ENCODE results near the gene OST4.
"Not testable (repeated sequence)": the region's sequence is repeated elsewhere in the genome, so short reads cannot be mapped to it uniquely, and the experiment has no call there.

Gene OST4

DNA sequence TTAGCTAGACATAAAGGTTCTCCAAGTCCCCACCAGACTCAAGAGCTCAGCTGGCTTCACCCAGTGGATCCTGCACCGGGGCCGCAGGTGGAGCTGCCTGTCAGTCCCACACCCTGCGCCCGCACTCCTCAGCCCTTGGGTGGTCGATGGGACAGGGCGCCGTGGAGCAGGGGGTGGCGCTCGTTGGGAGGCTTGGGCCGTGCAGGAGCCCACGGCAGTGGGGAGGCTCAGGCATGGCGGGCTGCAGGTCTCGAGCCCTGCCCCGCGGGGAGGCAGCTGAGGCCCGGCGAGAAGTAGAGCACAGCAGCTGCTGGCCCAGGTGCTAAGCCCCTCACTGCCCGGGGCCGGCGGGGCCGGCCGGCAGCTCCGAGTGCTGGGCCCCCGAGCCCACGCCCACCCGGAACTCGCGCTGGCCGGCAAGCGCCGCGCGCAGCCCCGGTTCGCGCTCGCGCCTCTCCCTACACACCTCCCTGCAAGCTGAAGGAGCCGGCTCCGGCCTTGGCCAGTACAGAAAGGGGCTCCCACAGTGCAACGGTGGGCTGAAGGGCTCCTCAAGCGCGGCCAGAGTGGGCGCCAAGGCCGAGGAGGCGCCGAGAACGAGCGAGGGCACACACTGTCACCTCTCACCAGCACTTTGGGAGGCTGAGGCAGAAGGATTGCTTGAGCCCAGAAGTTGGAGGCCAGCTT lies 40.1 kb upstream of the OST4 start:
- H3K23ac ChIP-seq (ENCODE audit: low read length); H3K4me2 ChIP-seq (ENCODE audit: low read length): not testable (repeated sequence)

DNA sequence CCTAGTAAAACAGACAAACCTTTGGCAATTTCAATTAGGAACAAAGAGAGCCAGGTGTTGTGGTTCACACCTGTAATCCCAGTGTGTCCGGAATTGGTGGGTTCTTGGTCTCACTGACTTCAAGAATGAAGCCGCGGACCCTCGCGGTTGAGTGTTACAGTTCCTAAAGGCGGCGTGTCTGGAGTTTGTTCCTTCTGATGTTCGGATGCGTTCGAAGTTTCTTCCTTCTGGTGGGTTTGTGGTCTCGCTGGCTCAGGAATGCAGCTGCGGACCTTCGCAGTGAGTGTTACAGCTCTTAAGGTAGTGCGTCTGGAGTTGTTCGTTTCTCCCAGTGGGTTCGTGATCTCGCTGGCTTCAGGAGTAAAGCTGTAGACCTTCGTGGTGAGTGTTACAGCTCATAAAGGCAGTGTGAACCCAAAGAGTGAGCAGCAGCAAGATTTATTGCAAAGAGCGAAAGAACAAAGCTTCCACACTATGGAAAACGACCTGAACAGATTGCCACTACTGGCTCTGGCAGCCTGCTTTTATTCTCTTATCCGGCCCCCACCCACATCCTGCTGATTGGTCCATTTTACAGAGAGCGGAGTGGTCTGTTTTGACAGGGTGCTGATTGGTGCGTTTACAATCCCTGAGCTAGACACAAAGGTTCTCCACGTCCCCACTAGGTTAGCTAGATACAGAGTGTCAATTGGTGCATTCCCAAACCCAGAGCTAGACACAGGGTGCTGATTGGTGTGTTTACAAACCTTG lies 39.3 kb upstream of the OST4 start:
- H2BK5ac ChIP-seq (ENCODE audit: low read length); H3K4me1 ChIP-seq (ENCODE audit: control insufficient read depth, low read depth, low read length); H3K23ac ChIP-seq (ENCODE audit: low read length); H3K27me3 ChIP-seq (ENCODE audit: insufficient read depth, low read length, poor library complexity); H3K27ac ChIP-seq (ENCODE audit: low read depth, low read length); H4K8ac ChIP-seq (ENCODE audit: low read depth, low read length); DNase-seq; H3K4me3 ChIP-seq (ENCODE audit: low read length); H3K36me3 ChIP-seq (ENCODE audit: control insufficient read depth, insufficient read depth, low read length); H3K9ac ChIP-seq (ENCODE audit: low read length); H3K79me2 ChIP-seq (ENCODE audit: control insufficient read depth, insufficient read depth, low read length); H3K4ac ChIP-seq (ENCODE audit: low read depth, low read length); H2BK15ac ChIP-seq (replicated peaks; ENCODE audit: low read depth); H3K18ac ChIP-seq (ENCODE audit: low read length); H2AK5ac ChIP-seq (ENCODE audit: low read length); H3K79me1 ChIP-seq (ENCODE audit: low read length); H3K4me2 ChIP-seq (ENCODE audit: low read length); H2BK120ac ChIP-seq (ENCODE audit: low read depth, low read length); H4K5ac ChIP-seq (ENCODE audit: low read length); H3K56ac ChIP-seq (ENCODE audit: low read length): not testable (repeated sequence)
- WGBS (ENCODE audit: extremely low coverage, insufficient coverage, low lambda C conversion rate), result no CpG with 5 or more reads among the region's 24 CpGs

More for the DNA sequence above, 40.1 kb upstream of the OST4 start:
- H3K4me3 ChIP-seq (ENCODE audit: low read length); H2BK120ac ChIP-seq (ENCODE audit: low read depth, low read length); H3K4ac ChIP-seq (ENCODE audit: low read depth, low read length); H2BK5ac ChIP-seq (ENCODE audit: low read length); H3K18ac ChIP-seq (ENCODE audit: low read length); H2AK5ac ChIP-seq (ENCODE audit: low read length); H3K9ac ChIP-seq (ENCODE audit: low read length); H3K79me1 ChIP-seq (ENCODE audit: low read length); H3K4me1 ChIP-seq (ENCODE audit: control insufficient read depth, low read depth, low read length); DNase-seq; H3K79me2 ChIP-seq (ENCODE audit: control insufficient read depth, insufficient read depth, low read length); H3K27ac ChIP-seq (ENCODE audit: low read depth, low read length); H4K5ac ChIP-seq (ENCODE audit: low read length); H3K56ac ChIP-seq (ENCODE audit: low read length); H2BK15ac ChIP-seq (replicated peaks; ENCODE audit: low read depth); H3K27me3 ChIP-seq (ENCODE audit: insufficient read depth, low read length, poor library complexity); H3K36me3 ChIP-seq (ENCODE audit: control insufficient read depth, insufficient read depth, low read length); H4K8ac ChIP-seq (ENCODE audit: low read depth, low read length): not testable (repeated sequence)
- no CpG with 5 or more reads among the region's 49 CpGs for WGBS (ENCODE audit: extremely low coverage, insufficient coverage, low lambda C conversion rate)

DNA sequence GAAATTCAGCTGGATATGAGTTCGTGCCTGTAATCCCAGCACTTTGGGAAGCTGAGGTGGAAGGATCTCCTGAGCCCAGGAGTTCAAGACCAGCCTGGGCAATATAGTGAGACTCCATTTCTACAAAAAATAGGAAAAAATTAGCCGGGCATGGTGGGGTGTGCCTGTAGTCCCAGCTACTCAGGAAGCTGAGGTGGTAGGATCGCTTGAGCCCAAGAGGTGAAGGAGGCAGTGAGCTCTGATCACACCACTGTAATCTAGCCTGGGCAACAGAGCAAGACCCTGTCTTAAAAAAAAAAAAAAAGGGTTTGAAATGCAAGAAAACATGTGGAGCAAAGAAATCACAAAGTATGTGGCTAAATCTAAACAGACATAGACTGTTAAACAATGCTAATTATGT lies 37.6 kb upstream of the OST4 start:
- Histone ChIP-seq H3K27me3 (ENCODE audit: insufficient read depth, low read length, poor library complexity) (no peaks in the 10 kb centered on the region), H3K23ac (ENCODE audit: low read length) (no peak overlapping the region), H3K79me2 (ENCODE audit: control insufficient read depth, insufficient read depth, low read length) (no peaks in the 10 kb centered on the region), H3K4me1 (ENCODE audit: control insufficient read depth, low read depth, low read length) (no peaks in the 10 kb centered on the region), H2BK15ac (replicated peaks; ENCODE audit: low read depth) (no peak overlapping the region), H3K56ac (ENCODE audit: low read length) (no peak overlapping the region), H4K5ac (ENCODE audit: low read length) (no peak overlapping the region), H4K8ac (ENCODE audit: low read depth, low read length) (no peak overlapping the region), H3K36me3 (ENCODE audit: control insufficient read depth, insufficient read depth, low read length) (no peaks in the 10 kb centered on the region), H3K4ac (ENCODE audit: low read depth, low read length) (no peak overlapping the region), H2BK5ac (ENCODE audit: low read length) (no peak overlapping the region), H3K27ac (ENCODE audit: low read depth, low read length) (no peak overlapping the region), H2BK120ac (ENCODE audit: low read depth, low read length) (no peak overlapping the region), H3K79me1 (ENCODE audit: low read length) (no peaks in the 10 kb centered on the region), H3K4me3 (ENCODE audit: low read length) (no peak overlapping the region), H3K18ac (ENCODE audit: low read length) (no peak overlapping the region), H3K4me2 (ENCODE audit: low read length) (no peak overlapping the region), H2AK5ac (ENCODE audit: low read length) (no peak overlapping the region), H3K9ac (ENCODE audit: low read length) (no peak overlapping the region)
- WGBS (ENCODE audit: extremely low coverage, insufficient coverage, low lambda C conversion rate), result no CpG with 5 or more reads among the region's 3 CpGs
- DNase-seq, result no peak

DNA sequence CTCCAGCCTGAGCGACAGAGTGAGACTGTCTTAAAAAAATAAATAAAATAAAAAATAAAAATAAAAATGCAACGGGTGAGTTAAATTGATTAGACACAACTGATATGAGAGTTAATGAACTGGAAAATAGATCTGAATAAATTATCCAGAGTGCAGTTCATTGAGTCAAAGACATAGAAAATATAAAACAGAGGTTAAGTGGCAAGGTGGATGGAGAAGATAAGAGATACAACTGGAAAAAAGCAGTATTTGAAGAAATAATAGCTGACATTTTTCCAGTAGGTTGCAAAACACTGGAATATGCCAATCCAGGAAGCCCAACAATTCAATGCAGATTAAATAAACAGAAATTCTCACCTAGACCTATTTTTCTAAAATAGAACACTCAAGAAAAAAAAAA lies 36.8 kb upstream of the OST4 start:
- Histone ChIP-seq H2AK5ac (ENCODE audit: low read length) (no peak overlapping the region), H3K27ac (ENCODE audit: low read depth, low read length) (no peak overlapping the region), H2BK120ac (ENCODE audit: low read depth, low read length) (no peak overlapping the region), H4K5ac (ENCODE audit: low read length) (no peak overlapping the region), H3K4me1 (ENCODE audit: control insufficient read depth, low read depth, low read length) (no peaks in the 10 kb centered on the region), H3K23ac (ENCODE audit: low read length) (no peak overlapping the region), H3K4ac (ENCODE audit: low read depth, low read length) (no peak overlapping the region), H2BK15ac (replicated peaks; ENCODE audit: low read depth) (no peak overlapping the region), H3K27me3 (ENCODE audit: insufficient read depth, low read length, poor library complexity) (no peaks in the 10 kb centered on the region), H3K9ac (ENCODE audit: low read length) (no peak overlapping the region), H3K36me3 (ENCODE audit: control insufficient read depth, insufficient read depth, low read length) (no peaks in the 10 kb centered on the region), H3K56ac (ENCODE audit: low read length) (no peak overlapping the region), H2BK5ac (ENCODE audit: low read length) (no peak overlapping the region), H3K18ac (ENCODE audit: low read length) (no peak overlapping the region), H3K79me2 (ENCODE audit: control insufficient read depth, insufficient read depth, low read length) (no peaks in the 10 kb centered on the region), H3K79me1 (ENCODE audit: low read length) (no peaks in the 10 kb centered on the region), H3K4me2 (ENCODE audit: low read length) (no peak overlapping the region), H4K8ac (ENCODE audit: low read depth, low read length) (no peak overlapping the region), H3K4me3 (ENCODE audit: low read length) (no peak overlapping the region)
- WGBS (ENCODE audit: extremely low coverage, insufficient coverage, low lambda C conversion rate), result no CpG with 5 or more reads among the region's 2 CpGs
- no peak for DNase-seq

DNA sequence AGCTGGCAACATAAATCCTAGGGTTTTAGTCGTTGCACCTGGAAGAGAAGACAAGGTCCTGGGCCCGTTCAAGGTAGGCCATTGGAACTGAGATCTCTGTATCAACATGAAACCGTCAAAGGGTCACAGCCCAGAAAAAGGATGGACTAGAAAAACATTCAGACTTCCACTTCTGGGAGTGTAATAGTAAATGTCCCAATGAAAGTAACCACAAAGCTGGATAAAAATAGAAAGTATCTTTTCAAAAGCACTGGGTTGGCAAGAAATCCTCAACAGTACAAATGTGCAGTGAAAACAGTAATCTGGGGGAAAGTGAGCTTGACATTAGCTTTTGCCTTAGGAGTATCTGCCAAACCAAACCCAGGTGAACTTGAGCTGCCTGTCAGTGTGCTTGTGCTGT lies 34.5 kb upstream of the OST4 start:
- Histone ChIP-seq H3K4me1 (ENCODE audit: control insufficient read depth, low read depth, low read length) (no peaks in the 10 kb centered on the region), H3K4me2 (ENCODE audit: low read length) (no peak overlapping the region), H3K4ac (ENCODE audit: low read depth, low read length) (no peak overlapping the region), H2BK5ac (ENCODE audit: low read length) (no peak overlapping the region), H2AK5ac (ENCODE audit: low read length) (no peak overlapping the region), H3K23ac (ENCODE audit: low read length) (no peak overlapping the region), H2BK15ac (replicated peaks; ENCODE audit: low read depth) (no peak overlapping the region), H3K9ac (ENCODE audit: low read length) (no peak overlapping the region), H3K36me3 (ENCODE audit: control insufficient read depth, insufficient read depth, low read length) (no peaks in the 10 kb centered on the region), H3K27ac (ENCODE audit: low read depth, low read length) (no peak overlapping the region), H3K27me3 (ENCODE audit: insufficient read depth, low read length, poor library complexity) (no peaks in the 10 kb centered on the region), H2BK120ac (ENCODE audit: low read depth, low read length) (no peak overlapping the region), H4K8ac (ENCODE audit: low read depth, low read length) (no peak overlapping the region), H3K79me2 (ENCODE audit: control insufficient read depth, insufficient read depth, low read length) (no peaks in the 10 kb centered on the region), H3K4me3 (ENCODE audit: low read length) (no peak overlapping the region), H4K5ac (ENCODE audit: low read length) (no peak overlapping the region), H3K56ac (ENCODE audit: low read length) (no peak overlapping the region), H3K79me1 (ENCODE audit: low read length) (no peaks in the 10 kb centered on the region), H3K18ac (ENCODE audit: low read length) (no peak overlapping the region)
- no peak for DNase-seq
- WGBS (ENCODE audit: extremely low coverage, insufficient coverage, low lambda C conversion rate), result no CpG with 5 or more reads among the region's 3 CpGs
